Measurements from ENCODE around the gene TMEM120B.

The TMEM120B gene

DNA sequence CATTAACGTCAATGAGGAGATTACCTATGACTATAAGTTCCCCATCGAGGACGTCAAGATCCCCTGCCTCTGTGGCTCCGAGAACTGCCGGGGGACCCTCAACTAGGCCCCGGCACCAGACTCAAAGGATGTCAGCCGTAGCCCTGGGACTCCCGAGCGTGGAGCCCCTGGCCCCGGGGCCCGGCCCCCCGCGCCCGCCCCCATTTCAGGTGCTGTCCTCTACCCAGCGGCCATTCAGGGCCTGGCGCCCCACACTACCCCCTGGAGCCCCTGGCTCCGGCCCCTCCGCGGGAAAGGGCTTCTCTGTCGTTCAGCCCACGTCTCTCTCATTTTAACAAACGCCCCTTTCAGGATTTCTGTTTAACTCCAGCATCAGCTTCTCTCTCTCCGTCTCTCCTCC lies 117.6 kb downstream of the TMEM120B start:
- Histone ChIP-seq H3K4me1 (no peaks in the 10 kb centered on the region), H3K4me3 (no peak overlapping the region), H3K27ac (no peak overlapping the region), H3K9me3 (no peaks in the 10 kb centered on the region), H3K9ac (no peak overlapping the region), H3K4me2 (no peak overlapping the region), H3K27me3 (no peaks in the 10 kb centered on the region), H3K36me3 (peaks cover 80% of the 10 kb centered on the region), H4K20me1 (peaks cover 49% of the 10 kb centered on the region)
- TF ChIP-seq Cebpa-rat (IDR thresholded peaks at IDR 0.05), result no peak

GRCh38 chr12:121830588-121831265 lies 118.2 kb downstream of the TMEM120B start:
- H3K36me3 ChIP-seq, result peaks cover 74% of the 10 kb centered on the region

More at GRCh38 chr12:121830588-121831265, 118.2 kb downstream of the TMEM120B start:
- H3K9me3 ChIP-seq, result no peaks in the 10 kb centered on the region
- H3K4me2 ChIP-seq, result no peak overlapping the region
- H3K27ac ChIP-seq, result no peak overlapping the region
- H3K4me3 ChIP-seq, result no peak overlapping the region
- H4K20me1 ChIP-seq, result peaks cover 48% of the 10 kb centered on the region
- no peak for TF ChIP-seq Cebpa-rat (IDR thresholded peaks at IDR 0.05)
- no peaks in the 10 kb centered on the region for H3K27me3 ChIP-seq
- no peak overlapping the region for H3K9ac ChIP-seq
- no peaks in the 10 kb centered on the region for H3K4me1 ChIP-seq

Measured in BLaER1 (cell line).